DOHH2 (cell line): ENCODE results near the gene CD200.

Experiments used
- H3F3A ChIP-seq: fragments of 200-600 bp; sonication (generic), shearing (Covaris generic); 2 replicates; pipeline ENCODE4 v1.6.0; 2016; ENCODE audit warnings: antibody characterized with exemption, mild to moderate bottlenecking; ENCODE audit not compliant: control insufficient read depth, insufficient read depth
- H3K27ac ChIP-seq: fragments of 200-600 bp; sonication (generic); 2 replicates; pipeline ENCODE4 v1.5.1; 2014; ENCODE audit warnings: low read depth, mild to moderate bottlenecking, low read length, moderate library complexity
- H3K27me3 ChIP-seq: fragments of 200-600 bp; sonication (generic); 2 replicates; pipeline ENCODE4 v1.6.1; 2014; ENCODE audit warnings: mild to moderate bottlenecking, low read length, mixed read lengths; ENCODE audit not compliant: control insufficient read depth
- H3K36me3 ChIP-seq: fragments of 200-600 bp; sonication (generic); 2 replicates; pipeline ENCODE4 v1.6.1; 2014; ENCODE audit warnings: mild to moderate bottlenecking, low read length, moderate library complexity, mixed read lengths; ENCODE audit not compliant: control insufficient read depth
- H3K4me1 ChIP-seq: fragments of 200-600 bp; sonication (generic); 2 replicates; pipeline ENCODE4 v1.6.1; 2014; ENCODE audit warnings: mild to moderate bottlenecking, low read length, mixed read lengths; ENCODE audit not compliant: control insufficient read depth
- H3K4me2 ChIP-seq: fragments of 200-600 bp; sonication (generic); 2 replicates; pipeline ENCODE4 v1.6.0; 2014; ENCODE audit warnings: mild to moderate bottlenecking, low read length, moderate library complexity
- H3K4me3 ChIP-seq: fragments of 200-600 bp; sonication (generic); 2 replicates; pipeline ENCODE4 v1.5.1; 2014; ENCODE audit warnings: mild to moderate bottlenecking, low read length, mixed read lengths
- H3K79me2 ChIP-seq: fragments of 200-600 bp; sonication (generic); 2 replicates; pipeline ENCODE4 v1.6.1; 2014; ENCODE audit warnings: mild to moderate bottlenecking, low read length, mixed read lengths; ENCODE audit not compliant: control insufficient read depth
- H3K9me2 ChIP-seq: fragments of 200-600 bp; sonication (generic); replicated peaks from 2 replicates; pipeline ENCODE4 v1.6.1; 2014; ENCODE audit warnings: mild to moderate bottlenecking, low read length, mixed read lengths; ENCODE audit not compliant: control insufficient read depth
- H3K9me3 ChIP-seq: fragments of 200-600 bp; sonication (generic); 2 replicates; pipeline ENCODE4 v1.6.1; 2014; ENCODE audit warnings: antibody characterized with exemption, low read length, mixed read lengths; ENCODE audit not compliant: control insufficient read depth, insufficient read depth
- H4K20me1 ChIP-seq: fragments of 200-600 bp; sonication (generic); 2 replicates; pipeline ENCODE4 v1.6.0; 2014; ENCODE audit warnings: low read depth, mild to moderate bottlenecking, antibody characterized with exemption, low read length, moderate library complexity; ENCODE audit not compliant: control insufficient read depth, insufficient read depth
- EZH2phosphoT487 ChIP-seq: fragments of 200-600 bp; sonication (generic); IDR thresholded peaks from 2 replicates; pipeline ENCODE4 v1.6.1; 2017; ENCODE audit warnings: borderline replicate concordance, mild to moderate bottlenecking, antibody characterized with exemption, low read length, moderate library complexity, mixed read lengths
- TF ChIP-seq, protein P1 (sequence below): fragments of 200-600 bp; sonication (generic); IDR thresholded peaks from one replicate; pipeline ENCODE4 v1.5.1; 2014; ENCODE audit warnings: antibody characterized with exemption, mild to moderate bottlenecking, low read depth, low read length; ENCODE audit not compliant: poor library complexity, severe bottlenecking

The CD200 gene

DNA sequence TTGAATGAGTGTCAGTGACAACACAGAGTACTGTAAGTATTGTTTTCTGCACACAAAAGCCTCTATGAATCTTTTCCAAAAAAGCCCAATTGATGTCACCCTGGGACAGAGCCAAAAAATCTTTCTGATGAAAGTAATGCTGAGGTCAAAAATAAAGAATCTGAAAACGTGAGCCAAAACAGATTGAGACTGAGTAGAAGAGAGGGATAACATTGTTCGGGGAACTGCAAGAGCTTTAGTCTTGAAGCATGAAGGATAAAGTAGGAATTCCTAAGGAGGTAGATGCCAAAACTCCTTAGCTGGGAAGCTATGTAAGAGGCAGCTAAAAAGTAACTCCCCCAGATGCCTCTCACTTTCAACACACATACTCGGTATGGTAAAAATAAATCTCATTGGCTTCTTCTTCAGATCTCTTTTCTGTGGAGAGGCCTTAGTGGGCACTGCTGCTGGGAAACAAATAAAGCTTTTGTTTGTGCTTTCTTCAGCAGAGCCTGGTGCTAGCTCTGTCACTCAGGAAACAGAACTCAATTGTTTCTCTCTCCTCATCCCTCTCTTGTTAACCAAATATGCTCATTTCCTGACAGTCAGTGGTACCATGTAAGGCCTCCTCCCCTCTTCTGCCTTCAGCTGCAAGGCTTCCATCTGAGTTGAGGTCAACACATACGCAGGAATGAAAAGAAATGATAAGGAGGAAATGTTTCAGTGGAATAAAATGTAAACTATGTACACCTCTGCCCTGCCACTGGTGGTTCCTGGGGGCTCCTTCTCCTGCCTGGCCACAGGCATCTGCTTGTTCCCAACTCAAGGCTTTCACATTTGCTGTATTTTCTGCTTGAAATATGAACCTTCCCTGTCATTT lies 58.1 kb downstream of the CD200 start:
- Histone ChIP-seq H3K9me3 (peaks cover 7% of the 10 kb centered on the region; the same call in 1 of the 2 replicates), H4K20me1 (no peaks in the 10 kb centered on the region), H3K4me1 (peaks cover 9% of the 10 kb centered on the region), H3K27me3 (no peaks in the 10 kb centered on the region), H3K4me2 (no peak overlapping the region), H3K79me2 (no peaks in the 10 kb centered on the region), H3K9me2 (no peaks in the 10 kb centered on the region), H3K36me3 (no peaks in the 10 kb centered on the region), H3K4me3 (no peak overlapping the region), H3K27ac (no peak overlapping the region), H3F3A (no peaks in the 10 kb centered on the region)
- TF ChIP-seq EZH2phosphoT487: no peak
- TF ChIP-seq, protein P1, sequence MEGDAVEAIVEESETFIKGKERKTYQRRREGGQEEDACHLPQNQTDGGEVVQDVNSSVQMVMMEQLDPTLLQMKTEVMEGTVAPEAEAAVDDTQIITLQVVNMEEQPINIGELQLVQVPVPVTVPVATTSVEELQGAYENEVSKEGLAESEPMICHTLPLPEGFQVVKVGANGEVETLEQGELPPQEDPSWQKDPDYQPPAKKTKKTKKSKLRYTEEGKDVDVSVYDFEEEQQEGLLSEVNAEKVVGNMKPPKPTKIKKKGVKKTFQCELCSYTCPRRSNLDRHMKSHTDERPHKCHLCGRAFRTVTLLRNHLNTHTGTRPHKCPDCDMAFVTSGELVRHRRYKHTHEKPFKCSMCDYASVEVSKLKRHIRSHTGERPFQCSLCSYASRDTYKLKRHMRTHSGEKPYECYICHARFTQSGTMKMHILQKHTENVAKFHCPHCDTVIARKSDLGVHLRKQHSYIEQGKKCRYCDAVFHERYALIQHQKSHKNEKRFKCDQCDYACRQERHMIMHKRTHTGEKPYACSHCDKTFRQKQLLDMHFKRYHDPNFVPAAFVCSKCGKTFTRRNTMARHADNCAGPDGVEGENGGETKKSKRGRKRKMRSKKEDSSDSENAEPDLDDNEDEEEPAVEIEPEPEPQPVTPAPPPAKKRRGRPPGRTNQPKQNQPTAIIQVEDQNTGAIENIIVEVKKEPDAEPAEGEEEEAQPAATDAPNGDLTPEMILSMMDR: no peak

DNA sequence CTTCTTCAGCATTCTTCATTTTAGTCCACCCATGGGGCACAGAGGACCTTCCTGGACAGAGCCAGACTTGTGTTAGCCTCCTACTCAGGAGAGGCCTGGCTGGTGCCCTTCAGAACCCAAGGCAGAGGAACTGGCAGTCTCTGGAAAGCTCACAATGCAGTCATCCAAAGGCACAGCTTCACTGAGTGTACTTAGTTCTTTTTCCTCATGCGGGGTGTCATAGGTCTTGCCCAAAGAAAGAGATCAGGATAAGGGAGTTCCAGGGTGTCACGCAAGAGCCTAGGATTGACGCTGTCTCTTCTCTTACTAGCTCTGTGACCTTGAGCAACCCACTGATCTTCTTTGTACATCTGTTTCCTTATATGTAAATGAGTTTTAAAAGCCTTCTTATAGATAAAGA lies 58.7 kb downstream of the CD200 start:
- Histone ChIP-seq H3K79me2 (no peaks in the 10 kb centered on the region), H3K4me3 (no peak overlapping the region), H3F3A (no peaks in the 10 kb centered on the region), H3K27ac (no peak overlapping the region), H4K20me1 (no peaks in the 10 kb centered on the region), H3K4me2 (no peak overlapping the region), H3K27me3 (no peaks in the 10 kb centered on the region), H3K4me1 (peaks cover 9% of the 10 kb centered on the region), H3K9me3 (peaks cover 7% of the 10 kb centered on the region; the same call in 1 of the 2 replicates), H3K9me2 (no peaks in the 10 kb centered on the region), H3K36me3 (no peaks in the 10 kb centered on the region)
- TF ChIP-seq, protein P1: no peak
- no peak for TF ChIP-seq EZH2phosphoT487

DNA sequence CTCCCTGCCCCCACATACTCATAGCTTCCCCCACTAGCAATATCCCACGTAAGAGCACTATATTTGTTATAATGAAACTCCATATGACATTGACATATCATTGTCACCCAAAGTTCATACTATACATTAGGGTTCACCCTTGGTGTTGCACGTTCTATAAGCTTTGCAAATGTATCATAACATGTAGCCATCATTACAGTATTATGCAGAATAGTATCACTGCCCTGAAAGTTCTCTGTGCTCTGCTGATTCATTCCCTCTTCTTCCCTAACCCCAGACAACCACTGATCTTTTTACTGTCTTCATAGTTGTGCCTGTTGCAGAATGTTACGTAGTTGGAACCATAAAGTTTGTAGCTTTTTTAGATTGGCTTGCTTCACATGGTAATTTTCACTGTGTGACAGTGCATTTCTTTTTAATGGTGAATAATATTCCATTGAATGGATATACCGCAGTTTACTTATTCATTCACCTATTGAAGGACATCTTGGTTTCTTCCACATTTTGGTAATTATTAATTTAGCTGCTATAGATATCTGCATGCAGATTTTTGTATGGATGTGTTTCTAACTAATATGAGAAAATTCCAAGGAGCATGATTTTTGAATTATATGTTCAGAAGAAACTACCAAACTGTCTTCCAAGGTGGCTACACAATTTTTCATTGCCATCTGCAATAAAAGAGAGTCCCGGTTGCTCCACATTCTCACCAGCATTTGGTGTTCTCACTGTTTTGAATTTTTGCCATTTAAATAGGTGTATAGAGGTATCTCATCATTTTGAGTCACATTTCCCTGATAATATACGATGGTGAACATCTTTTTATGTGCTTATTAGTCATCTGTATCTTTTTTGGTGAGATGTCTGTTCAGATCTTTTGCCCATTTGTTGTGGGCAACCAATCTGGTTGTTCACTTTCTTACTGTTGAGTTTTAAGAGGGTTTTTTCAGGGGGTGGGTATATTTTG lies 59.7 kb downstream of the CD200 start:
- H3K4me1 ChIP-seq: peaks cover 9% of the 10 kb centered on the region

More for the DNA sequence above, 59.7 kb downstream of the CD200 start:
- Histone ChIP-seq H3F3A (no peaks in the 10 kb centered on the region), H4K20me1 (no peaks in the 10 kb centered on the region), H3K4me2 (no peak overlapping the region), H3K27ac (no peak overlapping the region), H3K4me3 (no peak overlapping the region), H3K36me3 (no peaks in the 10 kb centered on the region), H3K27me3 (no peaks in the 10 kb centered on the region), H3K9me3 (peaks cover 7% of the 10 kb centered on the region; the same call in 1 of the 2 replicates), H3K79me2 (no peaks in the 10 kb centered on the region), H3K9me2 (no peaks in the 10 kb centered on the region)
- TF ChIP-seq, protein P1: no peak
- TF ChIP-seq EZH2phosphoT487: no peak
